ENCODE data around the gene VAPA.

Gene VAPA

GRCh38 chr18:9870431-9871008 lies 43.3 kb upstream of the VAPA start:
- H3K27ac ChIP-seq = no peak overlapping the region
- TF ChIP-seq ZFX (IDR thresholded peaks at IDR 0.05; ENCODE audit: borderline replicate concordance) (no peak), CTCF (IDR thresholded peaks at IDR 0.05) (no peak)

- TF ChIP-seq ZFX (IDR thresholded peaks at IDR 0.05; ENCODE audit: borderline replicate concordance) (no peak), CTCF (IDR thresholded peaks at IDR 0.05) (no peak)
- H3K27ac ChIP-seq = no peak overlapping the region
These were observed 42.5 kb upstream of the VAPA start for GRCh38 chr18:9871244-9871746.

- TF ChIP-seq CTCF (IDR thresholded peaks at IDR 0.05) (no peak), ZFX (IDR thresholded peaks at IDR 0.05; ENCODE audit: borderline replicate concordance) (no peak)
- no peak overlapping the region for H3K27ac ChIP-seq
These were observed 41.0 kb upstream of the VAPA start for GRCh38 chr18:9872823-9873222.

- TF ChIP-seq ZFX (IDR thresholded peaks at IDR 0.05; ENCODE audit: borderline replicate concordance) = no peak
- TF ChIP-seq CTCF (IDR thresholded peaks at IDR 0.05) = no peak
- no peak overlapping the region for H3K27ac ChIP-seq
These were observed 39.1 kb upstream of the VAPA start for GRCh38 chr18:9874728-9875127.

- no peak overlapping the region for H3K27ac ChIP-seq
- TF ChIP-seq CTCF (IDR thresholded peaks at IDR 0.05) = no peak
- no peak for TF ChIP-seq ZFX (IDR thresholded peaks at IDR 0.05; ENCODE audit: borderline replicate concordance)
These were observed 37.5 kb upstream of the VAPA start for GRCh38 chr18:9876212-9876866.

- H3K27ac ChIP-seq = no peak overlapping the region
- TF ChIP-seq ZFX (IDR thresholded peaks at IDR 0.05; ENCODE audit: borderline replicate concordance) (no peak), CTCF (IDR thresholded peaks at IDR 0.05) (no peak)
These were observed 36.8 kb upstream of the VAPA start for GRCh38 chr18:9876867-9877654.

- no peak for TF ChIP-seq ZFX (IDR thresholded peaks at IDR 0.05; ENCODE audit: borderline replicate concordance)
- TF ChIP-seq CTCF (IDR thresholded peaks at IDR 0.05) = no peak
- H3K27ac ChIP-seq = no peak overlapping the region
These were observed 36.2 kb upstream of the VAPA start for GRCh38 chr18:9877655-9878014.

Measured in 22Rv1 (cell line).